ENCODE measurements around the gene FANCD2.
"Not testable (repeated sequence)": the region's sequence is repeated elsewhere in the genome, so short reads cannot be mapped to it uniquely, and the experiment has no call there.

The FANCD2 gene

DNA sequence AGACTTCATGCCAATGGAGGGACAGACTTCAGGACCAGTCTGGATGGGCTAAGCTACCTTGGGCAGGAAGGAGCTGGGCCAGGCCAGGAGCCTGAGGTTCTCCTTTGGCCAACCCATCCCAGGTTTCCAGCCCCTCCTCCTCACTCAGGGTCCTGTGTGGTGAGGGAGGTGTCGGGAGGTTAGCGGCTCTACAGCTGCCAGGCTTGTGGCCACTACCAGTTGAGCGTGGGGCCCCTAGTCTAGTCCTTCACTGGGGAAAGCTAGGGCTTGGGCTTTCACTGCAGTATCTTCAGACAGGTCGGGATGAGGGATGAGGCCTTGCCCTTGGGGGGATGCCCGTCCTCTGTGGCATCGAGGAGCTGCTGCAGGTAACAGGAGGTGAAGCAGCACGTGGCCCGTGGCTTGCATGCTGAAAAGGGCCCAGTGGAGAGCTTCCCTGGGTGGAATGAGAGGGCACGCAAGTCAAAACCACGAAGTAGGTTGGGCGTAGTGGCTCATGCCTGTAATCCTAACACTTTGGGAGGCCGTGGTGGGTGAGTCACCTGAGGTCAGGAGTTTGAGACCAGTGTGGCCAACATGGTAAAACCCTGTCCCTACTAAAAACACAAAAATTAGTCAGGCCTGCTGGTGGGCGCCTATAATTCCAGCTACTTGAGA, 8.5 kb upstream of the FANCD2 start:
- Histone ChIP-seq H3K4ac (ENCODE audit: low read depth, low read length) (no peak overlapping the region), H3K23ac (ENCODE audit: low read length) (no peak overlapping the region), H4K12ac (ENCODE audit: low read depth, low read length) (no peak overlapping the region), H2BK120ac (ENCODE audit: insufficient read depth, low read length, poor library complexity) (no peak overlapping the region), H3K79me2 (ENCODE audit: control insufficient read depth, insufficient read depth, low read length, poor library complexity) (no peaks in the 10 kb centered on the region), H4K91ac (ENCODE audit: low read depth, low read length) (no peak overlapping the region), H2AFZ (ENCODE audit: insufficient read depth, low read length, poor library complexity) (no peak overlapping the region), H3K4me3 (ENCODE audit: low read depth, low read length) (no peak overlapping the region), H3K27ac (ENCODE audit: low read depth, low read length) (no peak overlapping the region), H3K18ac (ENCODE audit: low read length) (no peak overlapping the region), H3K36me3 (ENCODE audit: control insufficient read depth in 1 of 2, insufficient read depth in 2 of 2, low read length in 2 of 2) (peaks cover 16 to 20% of the 10 kb centered on the region in 2 experiments), H2AK5ac (ENCODE audit: low read length) (no peak overlapping the region), H3K9me3 (ENCODE audit: insufficient read depth, low read depth, low read length) (no peaks in the 10 kb centered on the region), H2BK12ac (ENCODE audit: low read length) (no peak overlapping the region), H4K8ac (ENCODE audit: low read depth, low read length) (no peak overlapping the region), H3K27me3 (ENCODE audit: insufficient read depth, low read length) (no peaks in the 10 kb centered on the region), H3K4me2 (ENCODE audit: low read length) (no peak overlapping the region), H3K4me1 (ENCODE audit: control insufficient read depth in 1 of 2, insufficient read depth in 2 of 2, low read length in 2 of 2) (no peaks in the 10 kb centered on the region), H3K9ac (ENCODE audit: low read length) (no peak overlapping the region), H3K14ac (ENCODE audit: low read length) (no peak overlapping the region), H3K79me1 (ENCODE audit: low read length) (no peaks in the 10 kb centered on the region), H2BK5ac (ENCODE audit: low read depth, low read length, poor library complexity) (no peak overlapping the region)
- WGBS (ENCODE audit: extremely low coverage, insufficient coverage, insufficient read length), result no CpG with 5 or more reads among the region's 13 CpGs
- no peak for DNase-seq

DNA sequence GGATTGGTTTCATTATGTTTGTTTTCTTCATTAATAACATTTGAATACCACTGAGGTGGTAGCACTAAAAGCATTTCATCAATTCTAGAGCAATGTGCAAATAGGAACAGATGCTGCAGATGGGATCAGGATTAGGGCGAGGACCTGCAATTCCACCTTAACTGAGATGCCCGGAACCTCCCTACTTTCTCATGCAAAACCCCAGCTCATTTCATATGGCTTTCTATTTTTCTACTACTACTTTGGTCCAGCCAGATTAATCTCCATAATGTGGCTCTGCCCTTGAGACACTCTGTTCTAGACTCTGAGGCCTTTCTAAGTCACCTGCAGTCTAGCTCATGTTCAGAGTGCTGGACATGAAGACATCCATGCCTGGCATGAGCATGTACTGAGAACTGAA, 7.4 kb upstream of the FANCD2 start:
- not testable (repeated sequence) for H3K79me2 ChIP-seq (ENCODE audit: control insufficient read depth, insufficient read depth, low read length, poor library complexity); H3K79me1 ChIP-seq (ENCODE audit: low read length)
- WGBS (ENCODE audit: extremely low coverage, insufficient coverage, insufficient read length), result no CpG with 5 or more reads among the region's 2 CpGs

DNA sequence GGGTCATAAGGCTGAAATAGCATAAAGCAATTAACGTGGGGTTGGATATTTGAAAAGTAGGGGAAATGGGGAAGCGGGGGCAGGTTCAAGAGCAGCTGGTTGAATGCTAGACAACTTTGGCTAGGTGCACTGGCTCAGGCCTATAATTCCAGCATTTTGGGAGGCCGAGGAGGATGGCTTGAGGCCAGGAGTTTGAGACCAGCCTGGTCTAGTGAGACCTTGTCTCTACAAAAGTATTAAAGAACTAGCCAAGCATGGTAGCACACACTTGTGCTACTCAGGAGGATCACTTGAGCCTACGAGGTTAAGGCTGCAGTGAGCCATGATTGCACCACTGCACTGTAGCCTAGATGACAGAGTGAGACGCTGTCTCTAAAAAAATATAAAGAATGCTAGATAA, 6.9 kb upstream of the FANCD2 start:
- no peak overlapping the region for H2BK12ac ChIP-seq (ENCODE audit: low read length)
- no CpG with 5 or more reads among the region's 5 CpGs for WGBS (ENCODE audit: extremely low coverage, insufficient coverage, insufficient read length)
- H4K8ac ChIP-seq (ENCODE audit: low read depth, low read length), result no peak overlapping the region
- H2AFZ ChIP-seq (ENCODE audit: insufficient read depth, low read length, poor library complexity), result no peak overlapping the region
- no peak overlapping the region for H2AK5ac ChIP-seq (ENCODE audit: low read length)
- no peaks in the 10 kb centered on the region for H3K4me1 ChIP-seq (ENCODE audit: control insufficient read depth in 1 of 2, insufficient read depth in 2 of 2, low read length in 2 of 2)
- peaks cover 24 to 28% of the 10 kb centered on the region in 2 experiments for H3K36me3 ChIP-seq (ENCODE audit: control insufficient read depth in 1 of 2, insufficient read depth in 2 of 2, low read length in 2 of 2)
- H3K9me3 ChIP-seq (ENCODE audit: insufficient read depth, low read depth, low read length), result no peaks in the 10 kb centered on the region
- no peak overlapping the region for H3K4me2 ChIP-seq (ENCODE audit: low read length)
- H3K4me3 ChIP-seq (ENCODE audit: low read depth, low read length), result no peak overlapping the region
- no peak overlapping the region for H3K9ac ChIP-seq (ENCODE audit: low read length)
- H3K27ac ChIP-seq (ENCODE audit: low read depth, low read length), result no peak overlapping the region
- no peak overlapping the region for H4K91ac ChIP-seq (ENCODE audit: low read depth, low read length)
- H2BK5ac ChIP-seq (ENCODE audit: low read depth, low read length, poor library complexity), result no peak overlapping the region
- H2BK120ac ChIP-seq (ENCODE audit: insufficient read depth, low read length, poor library complexity), result no peak overlapping the region
- H3K79me2 ChIP-seq (ENCODE audit: control insufficient read depth, insufficient read depth, low read length, poor library complexity), result no peaks in the 10 kb centered on the region
- no peak overlapping the region for H3K23ac ChIP-seq (ENCODE audit: low read length)
- H4K12ac ChIP-seq (ENCODE audit: low read depth, low read length), result no peak overlapping the region
- no peaks in the 10 kb centered on the region for H3K79me1 ChIP-seq (ENCODE audit: low read length)
- no peak for DNase-seq
- H3K18ac ChIP-seq (ENCODE audit: low read length), result no peak overlapping the region
- no peak overlapping the region for H3K4ac ChIP-seq (ENCODE audit: low read depth, low read length)
- no peak overlapping the region for H3K14ac ChIP-seq (ENCODE audit: low read length)
- no peaks in the 10 kb centered on the region for H3K27me3 ChIP-seq (ENCODE audit: insufficient read depth, low read length)

More for the DNA sequence above, 7.4 kb upstream of the FANCD2 start:
- H3K23ac ChIP-seq (ENCODE audit: low read length); H2BK120ac ChIP-seq (ENCODE audit: insufficient read depth, low read length, poor library complexity); H4K91ac ChIP-seq (ENCODE audit: low read depth, low read length); H3K4me1 ChIP-seq (ENCODE audit: control insufficient read depth in 1 of 2, insufficient read depth in 2 of 2, low read length in 2 of 2); H3K18ac ChIP-seq (ENCODE audit: low read length); H3K4me3 ChIP-seq (ENCODE audit: low read depth, low read length); H2BK5ac ChIP-seq (ENCODE audit: low read depth, low read length, poor library complexity); H2BK12ac ChIP-seq (ENCODE audit: low read length); H3K9ac ChIP-seq (ENCODE audit: low read length); H4K12ac ChIP-seq (ENCODE audit: low read depth, low read length); H4K8ac ChIP-seq (ENCODE audit: low read depth, low read length); H2AK5ac ChIP-seq (ENCODE audit: low read length); H3K4me2 ChIP-seq (ENCODE audit: low read length); H3K4ac ChIP-seq (ENCODE audit: low read depth, low read length); H3K27me3 ChIP-seq (ENCODE audit: insufficient read depth, low read length); H3K14ac ChIP-seq (ENCODE audit: low read length); DNase-seq; H3K27ac ChIP-seq (ENCODE audit: low read depth, low read length); H2AFZ ChIP-seq (ENCODE audit: insufficient read depth, low read length, poor library complexity); H3K9me3 ChIP-seq (ENCODE audit: insufficient read depth, low read depth, low read length): not testable (repeated sequence)
- H3K36me3 ChIP-seq (ENCODE audit: control insufficient read depth in 1 of 2, insufficient read depth in 2 of 2, low read length in 2 of 2), result peaks cover 24 to 28% of the 10 kb centered on the region in 2 experiments

DNA sequence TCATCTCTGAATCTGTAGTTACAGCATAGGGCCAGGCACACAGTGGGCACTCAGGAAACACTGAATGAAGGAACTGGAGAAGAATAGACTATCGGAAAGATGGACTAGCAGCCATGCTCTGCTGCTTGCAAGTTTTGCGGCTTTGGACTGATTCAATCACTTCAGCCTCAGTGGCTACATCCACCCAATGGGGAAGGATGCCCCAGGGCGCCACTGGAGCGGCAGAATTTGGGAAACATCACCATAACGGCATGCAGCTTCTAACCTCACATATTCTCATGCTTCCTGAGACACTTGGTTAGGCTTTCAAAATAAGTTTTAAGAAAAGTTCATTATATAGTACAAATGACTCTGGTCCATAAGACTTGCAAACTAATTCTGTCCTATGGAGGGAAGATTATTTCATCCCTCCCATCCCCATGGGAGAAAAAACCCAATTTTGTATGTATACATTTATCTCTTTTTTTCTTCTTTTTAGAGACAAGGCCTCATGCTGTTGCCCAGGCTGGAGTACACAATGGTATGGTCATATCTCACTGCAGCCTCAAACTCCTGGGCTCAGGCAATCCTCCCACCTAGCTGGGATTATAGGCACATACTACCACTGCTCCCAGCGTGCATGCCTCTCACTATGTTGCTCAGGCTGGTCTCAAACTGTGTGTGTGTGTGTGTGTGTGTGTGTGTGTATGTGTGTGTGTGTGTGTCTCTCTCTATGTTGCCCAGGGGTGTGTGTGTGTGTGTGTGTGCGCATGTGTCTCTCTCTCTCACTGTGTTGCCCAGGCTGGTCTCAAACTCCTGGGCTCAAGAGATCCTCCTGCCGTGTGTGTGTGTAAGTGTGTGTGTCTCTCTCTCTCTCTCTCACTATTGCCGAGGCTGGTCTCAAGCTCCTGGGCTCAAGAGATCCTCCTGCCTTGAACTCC, 4.1 kb upstream of the FANCD2 start:
- no CpG with 5 or more reads among the region's 9 CpGs for WGBS (ENCODE audit: extremely low coverage, insufficient coverage, insufficient read length)
- no peak overlapping the region for H4K91ac ChIP-seq (ENCODE audit: low read depth, low read length)
- H3K18ac ChIP-seq (ENCODE audit: low read length), result no peak overlapping the region
- peaks cover 4% of the 10 kb centered on the region for H3K79me1 ChIP-seq (ENCODE audit: low read length)
- DNase-seq, result no peak
- H3K9ac ChIP-seq (ENCODE audit: low read length), result no peak overlapping the region
- H4K12ac ChIP-seq (ENCODE audit: low read depth, low read length), result no peak overlapping the region
- H3K4me2 ChIP-seq (ENCODE audit: low read length), result no peak overlapping the region
- peak overlapping the region; percentile 11 for H3K4me3 ChIP-seq (ENCODE audit: low read depth, low read length)
- no peak overlapping the region for H2AFZ ChIP-seq (ENCODE audit: insufficient read depth, low read length, poor library complexity)
- peaks cover 4% of the 10 kb centered on the region for H3K79me2 ChIP-seq (ENCODE audit: control insufficient read depth, insufficient read depth, low read length, poor library complexity)
- no peak overlapping the region for H3K4ac ChIP-seq (ENCODE audit: low read depth, low read length)
- H4K8ac ChIP-seq (ENCODE audit: low read depth, low read length), result no peak overlapping the region
- H3K27me3 ChIP-seq (ENCODE audit: insufficient read depth, low read length), result no peaks in the 10 kb centered on the region
- H3K23ac ChIP-seq (ENCODE audit: low read length), result no peak overlapping the region
- H2BK5ac ChIP-seq (ENCODE audit: low read depth, low read length, poor library complexity), result no peak overlapping the region
- H2AK5ac ChIP-seq (ENCODE audit: low read length), result no peak overlapping the region
- H3K14ac ChIP-seq (ENCODE audit: low read length), result no peak overlapping the region
- H2BK120ac ChIP-seq (ENCODE audit: insufficient read depth, low read length, poor library complexity), result no peak overlapping the region
- no peaks in the 10 kb centered on the region for H3K9me3 ChIP-seq (ENCODE audit: insufficient read depth, low read depth, low read length)
- peaks cover 0 to 4% of the 10 kb centered on the region in 2 experiments for H3K4me1 ChIP-seq (ENCODE audit: control insufficient read depth in 1 of 2, insufficient read depth in 2 of 2, low read length in 2 of 2)
- no peak overlapping the region for H2BK12ac ChIP-seq (ENCODE audit: low read length)
- H3K36me3 ChIP-seq (ENCODE audit: control insufficient read depth in 1 of 2, insufficient read depth in 2 of 2, low read length in 2 of 2), result peaks cover 22 to 28% of the 10 kb centered on the region in 2 experiments
- H3K27ac ChIP-seq (ENCODE audit: low read depth, low read length), result no peak overlapping the region

All from trophoblast cell (in vitro differentiated cells and primary cell).